ENCODE results near the gene GRIA3. TPM values are rescaled to one million over a fixed set of nuclear protein-coding genes. Genes with fewer than 3 reads are reported as not detected.

GRIA3 gene
- total RNA-seq, 1 experiment from 2014 or later, result not detected

DNA sequence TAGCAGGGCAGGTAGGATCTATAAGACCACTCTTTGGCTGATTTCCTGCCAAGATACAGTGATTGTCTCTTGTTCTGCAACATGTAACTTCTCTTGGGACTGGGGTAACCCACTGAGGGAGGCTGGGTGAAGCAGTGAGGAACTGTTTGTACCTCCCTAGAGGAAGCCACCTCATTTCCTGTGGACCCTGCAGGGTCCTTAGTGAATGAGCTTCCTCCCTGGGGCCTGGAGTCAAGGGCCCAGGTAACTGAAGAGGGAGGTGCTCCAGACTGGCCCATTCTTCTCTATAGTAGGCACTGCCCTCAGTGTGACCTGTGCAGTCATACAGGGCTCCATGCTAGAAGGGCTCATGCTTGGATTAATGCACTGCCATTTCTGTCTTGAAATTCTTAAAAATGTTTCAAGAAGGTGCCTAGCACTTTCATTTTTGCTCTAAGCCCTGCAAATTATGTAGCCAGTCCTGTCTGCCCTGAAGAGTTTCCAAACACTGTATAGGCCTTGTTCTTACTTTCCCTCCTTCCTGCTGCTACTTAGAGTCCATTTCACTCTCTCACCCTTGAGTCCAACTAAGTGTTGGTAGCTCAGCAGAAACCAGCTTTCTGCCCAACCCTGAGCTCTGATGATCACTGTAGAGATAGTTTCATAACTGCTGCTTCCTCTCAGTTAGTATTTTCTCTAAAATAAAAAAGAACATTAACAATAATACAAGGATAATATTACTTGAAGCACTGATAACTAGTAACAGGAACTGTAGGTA, 8.5 kb upstream of the GRIA3 start (continued):
- TF ChIP-seq ELF1 (IDR thresholded peaks at IDR 0.05; ENCODE audit: borderline replicate concordance, low read depth), result no peak

DNA sequence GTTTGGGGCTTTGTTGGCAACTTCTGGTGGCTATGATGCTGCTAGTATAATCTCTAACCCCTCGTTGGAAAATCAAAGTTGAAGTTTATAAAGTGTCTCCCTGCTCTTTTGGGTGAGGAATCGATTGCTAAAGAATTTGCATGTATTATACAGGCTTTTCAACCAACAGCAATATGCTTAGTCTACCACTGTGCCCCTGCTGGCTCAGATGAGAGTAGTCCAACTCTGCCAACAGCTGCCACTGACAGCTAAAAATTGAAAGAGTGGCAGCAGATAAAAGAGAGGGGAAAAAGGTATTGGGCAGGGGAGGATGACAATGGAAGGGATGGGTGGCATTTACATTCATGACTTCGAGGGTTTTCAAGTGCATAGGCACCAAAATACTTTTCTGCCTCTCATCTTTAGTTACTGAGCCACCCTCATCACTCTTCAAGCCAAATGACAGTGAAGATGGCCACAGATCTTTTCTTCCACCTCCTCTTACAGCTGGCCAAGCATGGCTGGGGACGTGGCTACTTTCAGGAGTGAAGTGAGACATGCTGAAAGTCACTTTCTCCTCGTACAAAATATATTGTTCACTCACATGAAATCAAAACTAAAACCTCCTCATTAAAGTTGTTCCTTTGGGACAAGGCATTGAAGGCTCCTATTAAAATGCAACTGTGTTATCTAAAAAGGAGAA, 2.7 kb upstream of the GRIA3 start:
- H3K79me2 ChIP-seq (ENCODE audit: insufficient read depth, low read length), result no peaks in the 10 kb centered on the region
- ChIA-PET POLR2A (interaction anchor here (0.6 kb wide), 1 partner anchor 404 kb away, joined by 5 read pairs; no protein-coding TSS in a partner anchor), CTCF (no interaction called here), RAD21 (ENCODE audit: low non-redundant PET in 1 of 2, low total read pairs in 2 of 2, uncharacterized antibody in 2 of 2, unreplicated experiment in 2 of 2) (no interaction called here)
- intact Hi-C loops (cut with micrococcal nuclease), result no loop called here
- no peaks in the 10 kb centered on the region for H3K9me2 ChIP-seq (ENCODE audit: insufficient read depth)
- H3K4me2 ChIP-seq (ENCODE audit: low read length), result no peak overlapping the region
- H4K20me1 ChIP-seq (ENCODE audit: insufficient read depth), result no peaks in the 10 kb centered on the region
- H3K4me1 ChIP-seq (ENCODE audit: control insufficient read depth in 1 of 2, insufficient read depth in 2 of 2, low read length in 2 of 2), result no peaks in the 10 kb centered on the region
- H3K36me3 ChIP-seq (ENCODE audit: control insufficient read depth in 1 of 2, insufficient read depth in 2 of 2, low read length in 2 of 2), result no peaks in the 10 kb centered on the region
- no TSS peak for BruUV-seq (replicated peaks)
- no peak overlapping the region for H3K9ac ChIP-seq (ENCODE audit: low read length)
- no peak for ATAC-seq
- no peak overlapping the region for H2AFZ ChIP-seq (ENCODE audit: low read depth, low read length, poor library complexity, severe bottlenecking)
- H3K27me3 ChIP-seq (ENCODE audit: insufficient read depth, low read length), result no peaks in the 10 kb centered on the region
- no peak overlapping the region for H3K4me3 ChIP-seq (replicated peaks in 1 of 2; ENCODE audit: low read depth in 1 of 2, low read length in 2 of 2)
- no peak overlapping the region for H3K27ac ChIP-seq (ENCODE audit: low read depth, low read length)
- no peaks in the 10 kb centered on the region for H3K9me3 ChIP-seq (ENCODE audit: control insufficient read depth in 1 of 2, insufficient read depth in 1 of 2, low read depth in 1 of 2, low read length in 2 of 2)
- DNase-seq (ENCODE audit: low read depth, low spot score), result no peak
- TF ChIP-seq MAX (IDR thresholded peaks at IDR 0.05), result no peak
- TF ChIP-seq POLR2AphosphoS5 (IDR thresholded peaks at IDR 0.05; ENCODE audit: low read depth, low read length), result no peak
- TF ChIP-seq RAD21 (IDR thresholded peaks at IDR 0.05; ENCODE audit: low read depth), result no peak
- TF ChIP-seq CBX3 (IDR thresholded peaks at IDR 0.05; ENCODE audit: low read depth), result no peak
- TF ChIP-seq EGR1 (IDR thresholded peaks at IDR 0.05; ENCODE audit: low read depth), result no peak
- no peak for TF ChIP-seq ATF3 (IDR thresholded peaks at IDR 0.05)
- TF ChIP-seq FOSL1 (IDR thresholded peaks at IDR 0.05; ENCODE audit: low read depth), result no peak
- TF ChIP-seq SP1 (IDR thresholded peaks at IDR 0.05; ENCODE audit: low read depth), result no peak
- no peak for TF ChIP-seq ZFX (IDR thresholded peaks at IDR 0.05)
- no peak for TF ChIP-seq SRF (IDR thresholded peaks at IDR 0.05; ENCODE audit: low read depth)
- no peak for TF ChIP-seq POLR2A (IDR thresholded peaks at IDR 0.05; ENCODE audit: borderline replicate concordance, extremely low read depth, insufficient read depth, insufficient read length)
- no peak for TF ChIP-seq CTCF (IDR thresholded peaks at IDR 0.05 in 2 of 3, conservative IDR thresholded peaks at IDR 0.05 in 1 of 3; ENCODE audit: borderline replicate concordance in 1 of 3, insufficient read depth in 1 of 3, low read depth in 2 of 3, low read length in 2 of 3)
- TF ChIP-seq, protein P1, sequence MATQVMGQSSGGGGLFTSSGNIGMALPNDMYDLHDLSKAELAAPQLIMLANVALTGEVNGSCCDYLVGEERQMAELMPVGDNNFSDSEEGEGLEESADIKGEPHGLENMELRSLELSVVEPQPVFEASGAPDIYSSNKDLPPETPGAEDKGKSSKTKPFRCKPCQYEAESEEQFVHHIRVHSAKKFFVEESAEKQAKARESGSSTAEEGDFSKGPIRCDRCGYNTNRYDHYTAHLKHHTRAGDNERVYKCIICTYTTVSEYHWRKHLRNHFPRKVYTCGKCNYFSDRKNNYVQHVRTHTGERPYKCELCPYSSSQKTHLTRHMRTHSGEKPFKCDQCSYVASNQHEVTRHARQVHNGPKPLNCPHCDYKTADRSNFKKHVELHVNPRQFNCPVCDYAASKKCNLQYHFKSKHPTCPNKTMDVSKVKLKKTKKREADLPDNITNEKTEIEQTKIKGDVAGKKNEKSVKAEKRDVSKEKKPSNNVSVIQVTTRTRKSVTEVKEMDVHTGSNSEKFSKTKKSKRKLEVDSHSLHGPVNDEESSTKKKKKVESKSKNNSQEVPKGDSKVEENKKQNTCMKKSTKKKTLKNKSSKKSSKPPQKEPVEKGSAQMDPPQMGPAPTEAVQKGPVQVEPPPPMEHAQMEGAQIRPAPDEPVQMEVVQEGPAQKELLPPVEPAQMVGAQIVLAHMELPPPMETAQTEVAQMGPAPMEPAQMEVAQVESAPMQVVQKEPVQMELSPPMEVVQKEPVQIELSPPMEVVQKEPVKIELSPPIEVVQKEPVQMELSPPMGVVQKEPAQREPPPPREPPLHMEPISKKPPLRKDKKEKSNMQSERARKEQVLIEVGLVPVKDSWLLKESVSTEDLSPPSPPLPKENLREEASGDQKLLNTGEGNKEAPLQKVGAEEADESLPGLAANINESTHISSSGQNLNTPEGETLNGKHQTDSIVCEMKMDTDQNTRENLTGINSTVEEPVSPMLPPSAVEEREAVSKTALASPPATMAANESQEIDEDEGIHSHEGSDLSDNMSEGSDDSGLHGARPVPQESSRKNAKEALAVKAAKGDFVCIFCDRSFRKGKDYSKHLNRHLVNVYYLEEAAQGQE (IDR thresholded peaks at IDR 0.05; ENCODE audit: low read depth), result no peak
- no peak for TF ChIP-seq CEBPB (IDR thresholded peaks at IDR 0.05; ENCODE audit: low read depth)
- TF ChIP-seq ZBTB33 (IDR thresholded peaks at IDR 0.05; ENCODE audit: extremely low read depth, insufficient replicate concordance, low read length), result no peak
- no peak for TF ChIP-seq EZH2phosphoT487 (IDR thresholded peaks at IDR 0.05; ENCODE audit: borderline replicate concordance)
